PFSK-1 (cell line): ENCODE results near the gene TNFRSF11A.

Experiments used
- POLR2AphosphoS5 ChIP-seq: IDR thresholded peaks from 2 replicates; pipeline ENCODE4 v1.6.1; 2012; ENCODE audit warnings: low read depth, mild to moderate bottlenecking, control low read depth, low read length, moderate library complexity
- SIN3A ChIP-seq: IDR thresholded peaks from 2 replicates; pipeline ENCODE4 v1.6.1; 2012; ENCODE audit warnings: mild to moderate bottlenecking, low read length, moderate library complexity, borderline replicate concordance; ENCODE audit not compliant: insufficient read depth
- TF ChIP-seq, protein P1 (sequence below), 2 experiments: IDR thresholded peaks; 2 replicates each; pipeline versions ENCODE4 v1.6.1 to v1.8.0; 2011 to 2012; ENCODE audit warnings: low read depth in 2 of 2, low read length in 2 of 2, control low read depth in 1 of 2, inconsistent platforms in 1 of 2, mild to moderate bottlenecking in 1 of 2, moderate library complexity in 1 of 2; ENCODE audit not compliant: insufficient read depth in 1 of 2

DNA sequence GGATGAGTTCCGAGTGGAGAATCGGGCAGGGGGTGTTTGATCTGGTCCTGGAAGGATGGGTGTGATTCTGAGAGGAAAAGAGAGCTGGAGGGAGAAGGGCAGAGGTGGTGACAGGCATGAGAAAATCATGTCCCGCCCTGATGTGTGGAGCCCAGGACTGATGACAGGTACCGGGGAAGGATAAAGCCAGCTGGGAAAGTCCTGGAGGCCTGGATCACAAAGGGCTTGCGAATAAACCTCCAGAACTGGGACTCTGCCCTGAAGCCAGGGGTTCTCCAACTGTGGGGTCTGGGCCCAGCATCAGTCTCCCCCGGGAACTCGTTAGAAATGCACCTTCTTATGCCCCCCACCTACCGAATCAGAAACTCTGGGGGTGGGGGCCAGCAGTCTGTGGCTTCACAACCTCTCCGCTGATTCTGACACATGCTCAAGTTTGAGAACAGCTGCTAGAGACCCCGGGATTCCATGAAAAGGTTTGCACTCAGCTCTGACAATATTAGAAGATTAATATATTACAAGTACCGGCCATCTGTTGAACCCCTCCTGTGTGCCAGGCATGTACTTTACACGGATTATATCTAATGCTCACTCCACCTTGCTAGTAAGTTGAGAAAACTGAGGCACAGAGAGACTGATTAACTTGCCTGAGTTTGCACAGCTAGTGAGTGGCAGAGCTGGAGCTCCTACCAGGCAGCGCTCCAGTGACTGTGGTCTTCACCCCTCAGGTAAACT, 8.0 kb downstream of the TNFRSF11A start:
- no peak for TF ChIP-seq POLR2AphosphoS5
- TF ChIP-seq, protein P1, sequence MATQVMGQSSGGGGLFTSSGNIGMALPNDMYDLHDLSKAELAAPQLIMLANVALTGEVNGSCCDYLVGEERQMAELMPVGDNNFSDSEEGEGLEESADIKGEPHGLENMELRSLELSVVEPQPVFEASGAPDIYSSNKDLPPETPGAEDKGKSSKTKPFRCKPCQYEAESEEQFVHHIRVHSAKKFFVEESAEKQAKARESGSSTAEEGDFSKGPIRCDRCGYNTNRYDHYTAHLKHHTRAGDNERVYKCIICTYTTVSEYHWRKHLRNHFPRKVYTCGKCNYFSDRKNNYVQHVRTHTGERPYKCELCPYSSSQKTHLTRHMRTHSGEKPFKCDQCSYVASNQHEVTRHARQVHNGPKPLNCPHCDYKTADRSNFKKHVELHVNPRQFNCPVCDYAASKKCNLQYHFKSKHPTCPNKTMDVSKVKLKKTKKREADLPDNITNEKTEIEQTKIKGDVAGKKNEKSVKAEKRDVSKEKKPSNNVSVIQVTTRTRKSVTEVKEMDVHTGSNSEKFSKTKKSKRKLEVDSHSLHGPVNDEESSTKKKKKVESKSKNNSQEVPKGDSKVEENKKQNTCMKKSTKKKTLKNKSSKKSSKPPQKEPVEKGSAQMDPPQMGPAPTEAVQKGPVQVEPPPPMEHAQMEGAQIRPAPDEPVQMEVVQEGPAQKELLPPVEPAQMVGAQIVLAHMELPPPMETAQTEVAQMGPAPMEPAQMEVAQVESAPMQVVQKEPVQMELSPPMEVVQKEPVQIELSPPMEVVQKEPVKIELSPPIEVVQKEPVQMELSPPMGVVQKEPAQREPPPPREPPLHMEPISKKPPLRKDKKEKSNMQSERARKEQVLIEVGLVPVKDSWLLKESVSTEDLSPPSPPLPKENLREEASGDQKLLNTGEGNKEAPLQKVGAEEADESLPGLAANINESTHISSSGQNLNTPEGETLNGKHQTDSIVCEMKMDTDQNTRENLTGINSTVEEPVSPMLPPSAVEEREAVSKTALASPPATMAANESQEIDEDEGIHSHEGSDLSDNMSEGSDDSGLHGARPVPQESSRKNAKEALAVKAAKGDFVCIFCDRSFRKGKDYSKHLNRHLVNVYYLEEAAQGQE (IDR thresholded peaks at IDR 0.05; ENCODE audit: insufficient read depth in 1 of 2, low read depth in 2 of 2, low read length in 2 of 2) = no peak
- TF ChIP-seq SIN3A = no peak
